BLaER1 (cell line): ENCODE data around the gene CLCN7.
"Not testable (repeated sequence)": the region's sequence is repeated elsewhere in the genome, so short reads cannot be mapped to it uniquely, and the experiment has no call there.

Experiments
- H3K27ac ChIP-seq: shearing (Covaris generic); formaldehyde crosslinking; 2 replicates; pipeline ENCODE4 v1.8.1; 2022
- H3K27me3 ChIP-seq: shearing (Covaris generic); formaldehyde crosslinking; 2 replicates; pipeline ENCODE4 v1.8.1; 2022
- H3K36me3 ChIP-seq: shearing (Covaris generic); formaldehyde crosslinking; 2 replicates; pipeline ENCODE4 v1.8.1; 2022
- H3K4me1 ChIP-seq: shearing (Covaris generic); formaldehyde crosslinking; 2 replicates; pipeline ENCODE4 v1.8.1; 2022
- H3K4me2 ChIP-seq: shearing (Covaris generic); formaldehyde crosslinking; 2 replicates; pipeline ENCODE4 v1.8.1; 2022
- H3K4me3 ChIP-seq: shearing (Covaris generic); formaldehyde crosslinking; 2 replicates; pipeline ENCODE4 v1.8.1; 2022
- H3K9ac ChIP-seq: shearing (Covaris generic); formaldehyde crosslinking; 2 replicates; pipeline ENCODE4 v1.8.1; 2022
- H3K9me3 ChIP-seq: shearing (Covaris generic); formaldehyde crosslinking; 2 replicates; pipeline ENCODE4 v1.8.1; 2022
- H4K20me1 ChIP-seq: shearing (Covaris generic); formaldehyde crosslinking; 2 replicates; pipeline ENCODE4 v1.8.1; 2022
- Cebpa-rat ChIP-seq: shearing (Covaris generic); IDR thresholded peaks from 2 replicates; pipeline ENCODE4 v1.8.1; 2022

Gene CLCN7

GRCh38 chr16:1488054-1488601, 13.3 kb upstream of the CLCN7 start:
- H3K36me3 ChIP-seq, result no peaks in the 10 kb centered on the region
- TF ChIP-seq Cebpa-rat, result no peak
- no peak overlapping the region for H3K27ac ChIP-seq
- H3K9ac ChIP-seq, result no peak overlapping the region
- H3K4me3 ChIP-seq, result no peak overlapping the region
- peaks cover 10% of the 10 kb centered on the region for H3K4me1 ChIP-seq
- no peaks in the 10 kb centered on the region for H3K9me3 ChIP-seq
- no peaks in the 10 kb centered on the region for H3K27me3 ChIP-seq
- H3K4me2 ChIP-seq, result no peak overlapping the region
- H4K20me1 ChIP-seq, result no peaks in the 10 kb centered on the region

- H3K9me3 ChIP-seq, result no peaks in the 10 kb centered on the region
- H4K20me1 ChIP-seq, result no peaks in the 10 kb centered on the region
- no peak overlapping the region for H3K4me2 ChIP-seq
- H3K36me3 ChIP-seq, result no peaks in the 10 kb centered on the region
- no peak overlapping the region for H3K4me3 ChIP-seq
- TF ChIP-seq Cebpa-rat, result no peak
- H3K27ac ChIP-seq, result no peak overlapping the region
- H3K4me1 ChIP-seq, result peaks cover 6% of the 10 kb centered on the region
- H3K9ac ChIP-seq, result no peak overlapping the region
- H3K27me3 ChIP-seq, result no peaks in the 10 kb centered on the region
These were observed 12.7 kb upstream of the CLCN7 start for GRCh38 chr16:1487395-1488053.

- Histone ChIP-seq H3K9me3 (no peaks in the 10 kb centered on the region), H3K4me1 (no peaks in the 10 kb centered on the region), H3K4me3 (no peak overlapping the region), H3K27ac (no peak overlapping the region), H3K9ac (no peak overlapping the region), H3K36me3 (no peaks in the 10 kb centered on the region), H3K27me3 (no peaks in the 10 kb centered on the region), H3K4me2 (no peak overlapping the region), H4K20me1 (no peaks in the 10 kb centered on the region)
- TF ChIP-seq Cebpa-rat, result no peak
These were observed 11.9 kb upstream of the CLCN7 start for GRCh38 chr16:1486551-1487390.

- TF ChIP-seq Cebpa-rat, result no peak
- Histone ChIP-seq H3K9me3 (no peaks in the 10 kb centered on the region), H3K27me3 (no peaks in the 10 kb centered on the region), H3K4me1 (peaks cover 3% of the 10 kb centered on the region), H3K9ac (no peak overlapping the region), H3K36me3 (no peaks in the 10 kb centered on the region), H4K20me1 (no peaks in the 10 kb centered on the region), H3K4me2 (no peak overlapping the region), H3K27ac (no peak overlapping the region), H3K4me3 (no peak overlapping the region)
These were observed 11.1 kb upstream of the CLCN7 start for GRCh38 chr16:1485847-1486496.

- H3K4me3 ChIP-seq, result no peak overlapping the region
- H3K27me3 ChIP-seq, result no peaks in the 10 kb centered on the region
- H3K36me3 ChIP-seq, result no peaks in the 10 kb centered on the region
- H3K4me2 ChIP-seq, result no peak overlapping the region
- H3K4me1 ChIP-seq, result peaks cover 21% of the 10 kb centered on the region
- H3K27ac ChIP-seq, result no peak overlapping the region
- no peaks in the 10 kb centered on the region for H3K9me3 ChIP-seq
- TF ChIP-seq Cebpa-rat, result no peak
- H3K9ac ChIP-seq, result no peak overlapping the region
- no peaks in the 10 kb centered on the region for H4K20me1 ChIP-seq
These were observed 7.3 kb upstream of the CLCN7 start for GRCh38 chr16:1481906-1482835.

- H4K20me1 ChIP-seq, H3K36me3 ChIP-seq, H3K27me3 ChIP-seq, H3K4me3 ChIP-seq, H3K27ac ChIP-seq, H3K9ac ChIP-seq, H3K4me2 ChIP-seq, H3K9me3 ChIP-seq: not testable (repeated sequence)
- peaks cover 35% of the 10 kb centered on the region for H3K4me1 ChIP-seq
These were observed 4.1 kb upstream of the CLCN7 start for GRCh38 chr16:1478937-1479336.

GRCh38 chr16:1477033-1477432, 2.2 kb upstream of the CLCN7 start:
- Histone ChIP-seq H3K9ac (no peak overlapping the region), H3K9me3 (no peaks in the 10 kb centered on the region), H3K27ac (no peak overlapping the region), H3K4me2 (no peak overlapping the region), H4K20me1 (0 out of 2 replicates have a peak, but pooled peaks cover 5% of the 10 kb centered on the region), H3K36me3 (no peaks in the 10 kb centered on the region), H3K27me3 (no peaks in the 10 kb centered on the region), H3K4me1 (peaks cover 54% of the 10 kb centered on the region), H3K4me3 (no peak overlapping the region)
- TF ChIP-seq Cebpa-rat, result no peak

- no peaks in the 10 kb centered on the region for H3K36me3 ChIP-seq
- H3K4me2 ChIP-seq, result peak overlapping the region; percentile 100
- 0 out of 2 replicates have a peak, but pooled peaks cover 5% of the 10 kb centered on the region for H4K20me1 ChIP-seq
- no peaks in the 10 kb centered on the region for H3K9me3 ChIP-seq
- no peaks in the 10 kb centered on the region for H3K27me3 ChIP-seq
- peak overlapping the region; percentile 99 for H3K27ac ChIP-seq
- peak overlapping the region; percentile 98 for H3K9ac ChIP-seq
- TF ChIP-seq Cebpa-rat, result no peak
- H3K4me1 ChIP-seq, result peaks cover 61% of the 10 kb centered on the region
- H3K4me3 ChIP-seq, result peak overlapping the region; percentile 88
These were observed 805 bp upstream of the CLCN7 start for GRCh38 chr16:1475552-1476114.
